ENCODE measurements around the gene KRTAP26-1. TPM values are rescaled to one million over a fixed set of nuclear protein-coding genes. Genes with fewer than 3 reads are reported as not detected.

The KRTAP26-1 gene
- total RNA-seq, 4 donors from 2014 or later, result not detected

DNA sequence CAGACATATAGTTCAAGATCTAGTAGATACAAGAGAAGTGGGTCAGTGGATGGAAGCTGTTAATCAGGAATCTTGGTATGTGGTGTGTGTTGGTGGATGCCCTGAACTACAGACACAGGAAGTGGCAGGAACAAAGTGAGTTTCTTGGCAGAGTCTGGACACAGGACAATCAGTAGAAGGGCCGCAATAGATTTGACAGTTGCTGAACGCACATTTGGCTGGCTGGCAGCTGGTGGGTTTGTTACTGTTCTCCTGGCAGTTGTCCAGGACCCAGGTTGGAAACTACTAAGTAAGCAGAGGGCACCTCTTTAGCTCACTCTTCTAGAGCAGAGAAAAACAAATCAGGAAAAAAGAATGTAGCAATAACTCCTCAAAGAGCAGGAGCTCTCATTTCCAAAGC lies 13.2 kb downstream of the KRTAP26-1 start:
- H3K27me3 ChIP-seq, result no peaks in the 10 kb centered on the region
- H3K4me3 ChIP-seq, result no peak overlapping the region
- TF ChIP-seq CTCF (IDR thresholded peaks at IDR 0.05 in 4 of 5, conservative IDR thresholded peaks at IDR 0.05 in 1 of 5) (no peak), POLR2A (IDR thresholded peaks at IDR 0.05) (no peak)
- no peaks in the 10 kb centered on the region for H3K36me3 ChIP-seq
- no peak overlapping the region for H3K27ac ChIP-seq
- H3K9me3 ChIP-seq, result no peaks in the 10 kb centered on the region
- DNase-seq (no peak), ATAC-seq (no peak)
- intact Hi-C loops (cut with DNase I; ENCODE audit: low total_unique reads) (no loop called here), in situ Hi-C loops (cut with MboI; ENCODE audit: low sequenced_read_pairs in 4 of 4) (no loop called here)
- no peaks in the 10 kb centered on the region for H3K4me1 ChIP-seq

DNA sequence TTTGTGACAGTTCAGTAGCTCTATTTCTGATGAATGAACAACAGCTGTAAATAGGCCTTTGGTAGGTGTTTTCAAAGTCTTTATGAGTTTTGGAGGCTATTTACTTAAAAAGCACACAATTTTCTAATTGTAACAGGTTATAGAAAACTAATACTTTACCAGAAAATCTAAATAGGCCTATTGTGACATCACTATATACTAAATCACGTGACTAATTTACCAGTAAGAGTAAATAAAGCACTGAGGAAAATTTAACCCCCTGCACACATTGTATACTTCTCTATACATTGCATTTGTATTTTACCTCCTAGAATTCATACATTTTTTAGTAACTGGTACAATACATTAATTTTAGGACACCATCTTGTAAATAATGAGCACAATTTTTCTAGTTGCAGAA lies 15.0 kb downstream of the KRTAP26-1 start:
- DNase-seq (no peak), ATAC-seq (no peak)
- in situ Hi-C loops (cut with MboI; ENCODE audit: low sequenced_read_pairs in 4 of 4) (no loop called here), intact Hi-C loops (cut with DNase I; ENCODE audit: low total_unique reads) (no loop called here)
- Histone ChIP-seq H3K27me3 (no peaks in the 10 kb centered on the region), H3K4me1 (no peaks in the 10 kb centered on the region), H3K36me3 (no peaks in the 10 kb centered on the region), H3K9me3 (no peaks in the 10 kb centered on the region), H3K27ac (no peak overlapping the region), H3K4me3 (no peak overlapping the region)
- TF ChIP-seq POLR2A (IDR thresholded peaks at IDR 0.05), result no peak
- no peak for TF ChIP-seq CTCF (IDR thresholded peaks at IDR 0.05 in 4 of 5, conservative IDR thresholded peaks at IDR 0.05 in 1 of 5)

GRCh38 chr21:30289215-30289614 lies 30.9 kb downstream of the KRTAP26-1 start, which contains the start of gene KRTAP25-1:
Gene KRTAP25-1, minus strand, starts transcription at chr21:30289514. Its CDS starts 24 bp downstream, at chr21:30289490.
- TF ChIP-seq POLR2A (IDR thresholded peaks at IDR 0.05) (no peak), CTCF (IDR thresholded peaks at IDR 0.05 in 4 of 5, conservative IDR thresholded peaks at IDR 0.05 in 1 of 5) (no peak)
- in situ Hi-C loops (cut with MboI; ENCODE audit: low sequenced_read_pairs in 4 of 4), result no loop called here

DNA sequence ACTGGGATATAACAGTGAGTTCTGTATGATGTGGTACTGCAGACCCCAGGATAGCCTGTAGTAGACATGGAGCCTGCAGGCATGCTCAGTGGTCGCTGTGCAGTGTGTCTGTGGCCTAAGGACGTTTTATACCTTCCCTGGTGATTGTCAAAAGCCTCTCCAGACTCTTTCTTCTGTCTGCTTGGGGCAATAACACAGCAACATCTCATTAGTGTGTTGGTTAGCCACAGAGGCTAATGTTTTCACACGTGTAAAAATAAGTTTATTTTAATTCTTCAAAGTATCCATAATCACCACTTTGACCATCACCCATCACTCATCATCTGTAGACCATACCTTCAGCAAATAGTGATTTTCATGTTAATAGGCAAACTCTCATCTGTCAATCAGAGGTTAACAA lies 37.3 kb downstream of the KRTAP26-1 start, which contains the start of gene KRTAP24-1:
TSS of gene KRTAP24-1 (minus strand) at position 101 of the 400 bp plus-strand sequence. CDS start at position 83, 18 bp downstream.
- Histone ChIP-seq H3K4me1 (no peaks in the 10 kb centered on the region), H3K27me3 (no peaks in the 10 kb centered on the region), H3K27ac (no peak within 1 kb of the TSS), H3K36me3 (no peaks in the 10 kb centered on the region), H3K9me3 (no peaks in the 10 kb centered on the region), H3K4me3 (no peak within 1 kb of the TSS)
- TF ChIP-seq POLR2A (IDR thresholded peaks at IDR 0.05), result no peak
- no peak for TF ChIP-seq CTCF (IDR thresholded peaks at IDR 0.05 in 4 of 5, conservative IDR thresholded peaks at IDR 0.05 in 1 of 5)
- in situ Hi-C loops (cut with MboI; ENCODE audit: low sequenced_read_pairs in 4 of 4), result no loop called here
- intact Hi-C loops (cut with DNase I; ENCODE audit: low total_unique reads), result no loop called here
- DNase-seq, result no peak
- no peak for ATAC-seq

More at GRCh38 chr21:30289215-30289614, 30.9 kb downstream of the KRTAP26-1 start, which contains the start of gene KRTAP25-1:
- Histone ChIP-seq H3K9me3 (no peaks in the 10 kb centered on the region), H3K27me3 (no peaks in the 10 kb centered on the region), H3K4me3 (no peak within 1 kb of the TSS), H3K36me3 (no peaks in the 10 kb centered on the region), H3K4me1 (no peaks in the 10 kb centered on the region), H3K27ac (no peak within 1 kb of the TSS)
- ATAC-seq (no peak), DNase-seq (no peak)
- intact Hi-C loops (cut with DNase I; ENCODE audit: low total_unique reads), result no loop called here

GRCh38 chr21:30271611-30272010 lies 48.5 kb downstream of the KRTAP26-1 start:
- Histone ChIP-seq H3K4me1 (no peaks in the 10 kb centered on the region), H3K4me3 (no peak overlapping the region), H3K36me3 (no peaks in the 10 kb centered on the region), H3K27me3 (no peaks in the 10 kb centered on the region), H3K9me3 (no peaks in the 10 kb centered on the region), H3K27ac (no peak overlapping the region)
- DNase-seq, result no peak
- no peak for TF ChIP-seq POLR2A (IDR thresholded peaks at IDR 0.05)
- no peak for TF ChIP-seq CTCF (IDR thresholded peaks at IDR 0.05 in 4 of 5, conservative IDR thresholded peaks at IDR 0.05 in 1 of 5)
- no peak for ATAC-seq
- intact Hi-C loops (cut with DNase I; ENCODE audit: low total_unique reads) (no loop called here), in situ Hi-C loops (cut with MboI; ENCODE audit: low sequenced_read_pairs in 4 of 4) (no loop called here)
